KOPT-K1 (cell line): ENCODE measurements around the gene PRDX6.

Source experiments
- H3K27ac ChIP-seq: fragments of 200-600 bp; sonication (generic); 2 replicates; pipeline ENCODE4 v1.5.1; 2016; ENCODE audit warnings: antibody characterized with exemption, mild to moderate bottlenecking, low read depth, low read length; ENCODE audit not compliant: poor library complexity, severe bottlenecking
- H3K36me3 ChIP-seq: fragments of 200-600 bp; sonication (generic); 2 replicates; pipeline ENCODE4 v1.5.1; 2017; ENCODE audit warnings: antibody characterized with exemption, mild to moderate bottlenecking, low read length, moderate library complexity; ENCODE audit not compliant: insufficient read depth
- H3K9me3 ChIP-seq: fragments of 200-600 bp; sonication (generic); 2 replicates; pipeline ENCODE4 v1.5.1; 2017; ENCODE audit warnings: antibody characterized with exemption, low read length, mild to moderate bottlenecking; ENCODE audit not compliant: insufficient read depth, poor library complexity, severe bottlenecking

Gene PRDX6, protein sequence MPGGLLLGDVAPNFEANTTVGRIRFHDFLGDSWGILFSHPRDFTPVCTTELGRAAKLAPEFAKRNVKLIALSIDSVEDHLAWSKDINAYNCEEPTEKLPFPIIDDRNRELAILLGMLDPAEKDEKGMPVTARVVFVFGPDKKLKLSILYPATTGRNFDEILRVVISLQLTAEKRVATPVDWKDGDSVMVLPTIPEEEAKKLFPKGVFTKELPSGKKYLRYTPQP

GRCh38 chr1:173477286-173478093, at the start of gene PRDX6:
TSS of gene PRDX6 (plus strand) at chr1:173477335. CDS start at chr1:173477398, 63 bp downstream.
- Histone ChIP-seq H3K9me3 (no peaks in the 10 kb centered on the region), H3K27ac (peak within 1 kb of the TSS; percentile 83), H3K36me3 (peaks cover 32% of the 10 kb centered on the region)

DNA sequence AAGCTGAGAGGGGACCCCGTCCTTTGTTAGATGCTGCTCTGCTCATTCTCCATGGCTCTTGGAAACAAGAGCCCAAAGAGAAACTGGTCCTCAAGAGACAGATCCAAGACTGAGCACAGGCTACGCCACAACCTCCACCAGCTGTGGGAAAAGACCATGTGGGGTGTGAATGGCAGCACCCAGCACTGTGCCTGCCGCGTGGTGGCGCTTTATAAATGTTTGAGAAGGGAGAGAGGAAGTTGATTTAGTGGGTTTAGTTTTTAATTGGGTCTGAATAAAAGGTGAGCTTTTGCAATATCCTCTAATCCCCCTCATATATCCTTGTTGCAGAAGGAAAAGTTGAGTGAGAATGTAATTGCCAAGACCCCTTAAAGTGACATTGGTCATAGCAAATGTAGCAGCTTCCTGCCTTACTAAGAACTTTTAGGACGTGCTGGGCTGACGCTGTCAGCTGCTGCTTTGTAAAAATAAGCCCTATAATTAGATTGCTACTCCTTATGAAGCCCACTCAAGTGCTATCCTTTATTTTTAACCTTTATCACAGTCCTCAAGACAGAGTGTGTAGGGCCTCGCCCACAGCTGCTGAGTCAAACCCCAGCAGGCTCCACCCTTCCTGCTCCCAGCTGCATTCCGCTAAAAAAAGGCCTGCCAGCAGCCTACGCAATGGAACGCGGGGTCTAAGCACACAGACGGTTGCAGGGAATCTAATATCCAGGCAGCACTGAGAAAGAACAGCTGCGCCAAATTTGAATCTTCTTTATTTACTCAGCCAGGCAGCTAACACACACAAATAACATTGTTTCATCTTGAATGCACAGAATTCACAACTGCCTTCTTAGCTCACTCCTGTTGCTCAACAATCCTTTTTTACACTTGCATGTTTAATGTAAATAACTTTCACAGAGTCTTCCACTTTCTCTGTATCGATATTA, 47.4 kb upstream of the PRDX6 start:
- Histone ChIP-seq H3K27ac (no peak overlapping the region), H3K9me3 (no peaks in the 10 kb centered on the region), H3K36me3 (no peaks in the 10 kb centered on the region)

DNA sequence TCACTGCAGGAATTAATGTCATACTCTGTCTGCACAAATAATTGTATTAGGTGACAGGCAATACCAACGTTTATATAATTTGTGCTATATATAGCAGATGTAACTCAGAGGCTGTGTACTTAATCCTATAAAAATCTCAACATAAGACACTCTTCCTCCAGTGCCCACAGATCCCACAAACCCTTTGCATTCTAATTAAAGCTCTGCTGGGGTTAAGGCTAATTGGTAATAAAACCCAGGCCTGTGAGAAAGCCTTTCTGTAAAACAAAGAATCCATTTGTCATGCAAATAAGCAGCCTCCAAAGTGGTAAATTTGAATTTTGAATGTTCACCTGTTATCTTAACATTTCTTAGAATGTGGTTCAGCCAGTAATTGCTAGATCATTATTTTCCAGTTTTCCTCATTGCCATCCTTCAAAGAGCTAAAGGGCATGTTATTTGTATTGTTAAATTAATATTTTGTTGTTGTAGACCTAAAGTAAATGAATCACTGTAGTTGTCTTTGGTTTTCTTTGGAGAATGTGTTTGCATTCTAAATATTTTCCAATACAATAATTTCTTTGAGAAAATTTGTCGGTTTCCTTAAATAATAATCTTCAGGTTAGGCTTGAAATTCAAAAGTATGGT, 46.3 kb upstream of the PRDX6 start:
- no peak overlapping the region for H3K27ac ChIP-seq
- H3K9me3 ChIP-seq, result no peaks in the 10 kb centered on the region
- H3K36me3 ChIP-seq, result no peaks in the 10 kb centered on the region

GRCh38 chr1:173431304-173432045, 45.7 kb upstream of the PRDX6 start:
- Histone ChIP-seq H3K27ac (no peak overlapping the region), H3K9me3 (no peaks in the 10 kb centered on the region)

DNA sequence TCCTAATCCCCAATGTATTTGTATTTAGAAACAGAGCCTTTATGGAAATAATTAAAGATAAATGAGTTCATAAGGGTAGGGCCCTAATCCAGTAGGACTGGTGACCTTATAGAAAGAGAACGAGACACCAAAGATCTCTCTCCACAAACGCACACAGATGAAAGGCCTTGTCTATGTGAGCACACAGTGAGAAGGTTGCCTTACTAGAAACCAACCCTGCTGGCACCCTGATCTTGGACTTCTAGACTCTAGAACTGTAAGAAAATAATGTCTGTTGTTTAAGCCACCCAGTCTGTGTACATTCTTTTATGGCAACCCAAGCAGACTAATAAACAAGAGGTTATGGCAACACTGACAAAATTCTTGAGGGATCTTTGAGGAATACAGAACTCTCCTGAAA, 44.8 kb upstream of the PRDX6 start:
- H3K36me3 ChIP-seq, result no peaks in the 10 kb centered on the region
- no peaks in the 10 kb centered on the region for H3K9me3 ChIP-seq
- H3K27ac ChIP-seq, result no peak overlapping the region

More at GRCh38 chr1:173431304-173432045, 45.7 kb upstream of the PRDX6 start:
- no peaks in the 10 kb centered on the region for H3K36me3 ChIP-seq

DNA sequence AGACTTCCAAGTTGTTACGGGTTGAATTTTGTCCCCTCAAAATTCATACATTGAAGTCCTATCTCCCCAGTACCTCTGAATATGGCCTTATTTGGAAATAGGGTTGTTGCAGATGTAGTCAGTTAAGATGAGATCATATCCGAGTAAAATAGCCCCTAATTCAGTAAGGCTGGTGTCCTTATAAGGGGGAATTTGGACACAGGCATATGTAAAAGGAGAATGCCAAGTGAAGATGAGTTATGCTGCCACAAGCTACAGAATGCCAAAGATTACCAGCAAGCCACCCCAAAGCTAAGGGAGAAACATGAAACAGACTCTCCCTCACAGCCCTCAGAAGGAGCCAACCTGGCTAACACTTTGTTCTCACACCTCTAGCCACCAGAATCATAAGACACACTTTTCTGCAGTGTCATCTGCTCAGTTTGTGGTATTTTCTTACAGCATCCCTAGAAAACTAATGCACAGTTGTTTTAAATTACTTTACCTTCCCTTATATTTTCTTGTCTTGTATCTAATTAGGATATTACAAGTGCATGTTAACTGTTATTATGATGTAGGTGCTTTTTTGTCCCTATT, 43.3 kb upstream of the PRDX6 start:
- no peak overlapping the region for H3K27ac ChIP-seq
- no peaks in the 10 kb centered on the region for H3K9me3 ChIP-seq
- H3K36me3 ChIP-seq, result no peaks in the 10 kb centered on the region

DNA sequence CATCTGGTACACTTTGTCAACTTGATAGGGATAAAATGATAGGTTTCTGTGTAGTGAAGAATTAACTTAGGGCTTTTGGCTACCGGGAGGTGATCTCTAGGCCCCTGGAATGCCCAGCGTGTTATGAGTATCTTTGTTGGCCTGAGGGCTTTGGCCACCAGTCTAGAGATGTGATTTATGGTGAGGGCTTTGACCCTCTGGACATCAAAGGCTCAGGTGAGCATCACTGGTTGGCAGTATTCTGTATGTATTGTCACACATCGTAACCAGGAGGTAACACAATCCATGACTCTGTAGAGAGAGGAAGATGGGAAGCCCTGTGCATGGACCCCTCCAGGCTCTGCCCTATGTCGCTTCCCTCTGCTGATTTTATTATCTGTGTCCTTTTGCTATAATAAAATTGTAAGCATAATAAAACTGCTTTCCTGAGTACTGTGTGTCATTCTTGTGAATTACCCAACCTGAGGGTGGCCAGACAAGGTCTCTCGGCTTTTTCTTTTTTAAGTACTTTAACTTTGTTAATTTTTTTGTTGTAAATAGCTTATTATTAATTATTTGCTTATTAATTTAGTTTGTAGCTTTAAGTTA, 40.2 kb upstream of the PRDX6 start:
- H3K9me3 ChIP-seq, result no peaks in the 10 kb centered on the region

GRCh38 chr1:173438675-173439074, 38.5 kb upstream of the PRDX6 start:
- H3K27ac ChIP-seq, result no peak overlapping the region
- H3K9me3 ChIP-seq, result no peaks in the 10 kb centered on the region
- H3K36me3 ChIP-seq, result no peaks in the 10 kb centered on the region

More for the DNA sequence above, 40.2 kb upstream of the PRDX6 start:
- Histone ChIP-seq H3K27ac (no peak overlapping the region), H3K36me3 (no peaks in the 10 kb centered on the region)

DNA sequence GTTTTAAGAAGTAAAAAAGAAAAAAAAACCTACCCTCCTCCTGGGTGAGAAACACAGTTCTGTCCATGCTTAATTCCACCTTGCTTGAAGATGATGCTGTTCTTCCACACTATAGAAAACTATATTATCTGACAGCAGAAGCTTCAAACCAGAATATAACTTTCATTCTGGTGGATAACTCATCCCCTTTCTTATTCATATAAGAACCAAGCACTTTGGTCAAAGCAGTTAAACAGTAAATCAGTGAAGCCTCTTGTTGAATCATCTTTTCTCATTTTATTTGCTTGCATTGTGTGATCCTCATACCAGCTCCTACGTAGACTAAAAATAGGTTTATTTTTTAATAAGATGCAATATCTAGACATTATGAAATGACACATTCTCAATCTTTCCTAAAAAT, 36.7 kb upstream of the PRDX6 start:
- Histone ChIP-seq H3K9me3 (peaks cover under 1% of the 10 kb centered on the region), H3K27ac (no peak overlapping the region), H3K36me3 (no peaks in the 10 kb centered on the region)

- no peak overlapping the region for H3K27ac ChIP-seq
- H3K9me3 ChIP-seq, result peaks cover 20% of the 10 kb centered on the region
Measured at GRCh38 chr1:173444757-173445156, 32.4 kb upstream of the PRDX6 start.

DNA sequence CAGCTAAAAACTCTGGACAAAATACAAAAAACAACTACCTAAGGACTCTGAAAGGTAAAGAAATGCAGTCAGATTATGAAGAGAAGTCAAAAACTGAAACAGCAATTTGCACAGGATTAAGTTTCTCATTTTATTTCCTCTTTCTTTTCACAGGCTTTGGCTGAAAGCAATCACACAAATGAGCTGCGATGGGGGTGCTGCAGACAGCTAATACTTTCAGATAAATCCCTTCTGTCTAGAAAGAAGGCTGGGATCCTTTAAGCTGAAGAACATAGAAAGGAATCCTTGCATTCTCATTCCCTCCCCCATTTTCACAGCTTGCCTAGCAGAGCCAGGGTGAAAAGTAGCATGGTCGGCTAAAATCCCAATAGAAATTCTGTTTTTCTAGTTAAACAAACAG, 32.0 kb upstream of the PRDX6 start:
- Histone ChIP-seq H3K9me3 (peaks cover 20% of the 10 kb centered on the region), H3K27ac (no peak overlapping the region), H3K36me3 (no peaks in the 10 kb centered on the region)

More at GRCh38 chr1:173444757-173445156, 32.4 kb upstream of the PRDX6 start:
- no peaks in the 10 kb centered on the region for H3K36me3 ChIP-seq

GRCh38 chr1:173445656-173446055, 31.5 kb upstream of the PRDX6 start:
- Histone ChIP-seq H3K36me3 (no peaks in the 10 kb centered on the region), H3K9me3 (peaks cover 20% of the 10 kb centered on the region), H3K27ac (no peak overlapping the region)

- Histone ChIP-seq H3K27ac (no peak overlapping the region), H3K36me3 (no peaks in the 10 kb centered on the region), H3K9me3 (peaks cover 20% of the 10 kb centered on the region)
Measured at GRCh38 chr1:173447224-173447623, 29.9 kb upstream of the PRDX6 start.
